CD14-positive monocyte (primary cell): ENCODE measurements around the gene ADGRL4. TPM values are rescaled to one million over a fixed set of nuclear protein-coding genes. Genes with fewer than 3 reads are reported as not detected.

Experiments used
- DNase-seq, 3 donors: peaks; one replicate each; pipeline ENCODE4 v3.0.0-alpha.2; 2011 to 2022
- H2AFZ ChIP-seq: 2 replicates; pipeline ENCODE4 v1.6.0; 2012; ENCODE audit warnings: mild to moderate bottlenecking, low read depth, low read length, inconsistent platforms; ENCODE audit not compliant: insufficient read depth, poor library complexity, severe bottlenecking
- H3K27ac ChIP-seq, 2 donors: 1 replicate in 1 of 2; 2 replicates in 1 of 2; pipeline ENCODE4 v1.5.1; 2012 to 2013; ENCODE audit warnings: low read length in 2 of 2, control low read depth in 1 of 2, inconsistent platforms in 1 of 2, low read depth in 1 of 2, mild to moderate bottlenecking in 1 of 2
- H3K27me3 ChIP-seq, 2 donors: one replicate each; pipeline versions ENCODE4 v1.6.0 to v1.6.1; 2011 to 2013; ENCODE audit warnings: low read length in 2 of 2; ENCODE audit not compliant: control insufficient read depth in 2 of 2, insufficient read depth in 2 of 2
- H3K36me3 ChIP-seq, 2 donors: replicated peaks in 1 of 2; 1 replicate in 1 of 2; 2 replicates in 1 of 2; pipeline versions ENCODE4 v1.5.1 to v1.6.1; 2012 to 2013; ENCODE audit warnings: low read length in 2 of 2, control low read depth in 1 of 2, inconsistent platforms in 1 of 2, mild to moderate bottlenecking in 1 of 2; ENCODE audit not compliant: insufficient read depth in 2 of 2, control insufficient read depth in 1 of 2
- H3K4me1 ChIP-seq, 2 donors: 1 replicate in 1 of 2; 2 replicates in 1 of 2; pipeline versions ENCODE4 v1.5.1 to v1.6.1; 2012 to 2013; ENCODE audit warnings: low read length in 2 of 2, control low read depth in 1 of 2, inconsistent platforms in 1 of 2, mild to moderate bottlenecking in 1 of 2, moderate library complexity in 1 of 2; ENCODE audit not compliant: insufficient read depth in 2 of 2, control insufficient read depth in 1 of 2
- H3K4me2 ChIP-seq: replicated peaks from 2 replicates; pipeline ENCODE3; 2012; ENCODE audit warnings: low read length, moderate library complexity, mild to moderate bottlenecking; ENCODE audit not compliant: poor library complexity, severe bottlenecking; ENCODE audit errors: extremely low read depth
- H3K4me3 ChIP-seq, 3 experiments: fragments of 200-600 bp in 1 of 3; sonication (generic) in 1 of 3; replicated peaks in 1 of 3; 1 replicate in 2 of 3; 2 replicates in 1 of 3; pipeline ENCODE4 v1.5.1; 2011 to 2013; ENCODE audit warnings: low read length in 3 of 3, mild to moderate bottlenecking in 3 of 3, control low read depth in 2 of 3, low read depth in 2 of 3, inconsistent platforms in 1 of 3, moderate library complexity in 1 of 3
- H3K79me2 ChIP-seq: 2 replicates; pipeline ENCODE4 v1.6.0; 2012; ENCODE audit warnings: mild to moderate bottlenecking, control low read depth, inconsistent platforms, low read length, moderate library complexity; ENCODE audit not compliant: insufficient read depth
- H3K9ac ChIP-seq: 2 replicates; pipeline ENCODE4 v1.6.0; 2017; ENCODE audit warnings: low read length, mild to moderate bottlenecking; ENCODE audit not compliant: insufficient read depth, poor library complexity, severe bottlenecking
- H3K9me3 ChIP-seq, 2 donors: replicated peaks in 1 of 2; 1 replicate in 1 of 2; 2 replicates in 1 of 2; pipeline versions ENCODE4 v1.5.1 to v1.6.1; 2012 to 2013; ENCODE audit warnings: low read length in 2 of 2, control low read depth in 1 of 2; ENCODE audit not compliant: control insufficient read depth in 1 of 2, insufficient read depth in 1 of 2
- H4K20me1 ChIP-seq: 2 replicates; pipeline ENCODE4 v1.6.0; 2012; ENCODE audit warnings: mild to moderate bottlenecking, low read length, control low read depth, moderate library complexity; ENCODE audit not compliant: insufficient read depth
- H3K27ac Mint-ChIP-seq, 7 donors: one replicate each; pipeline ENCODE4 v1.8.0; 2020; ENCODE audit warnings: mild to moderate bottlenecking in 7 of 7, mixed read lengths in 7 of 7, moderate library complexity in 6 of 7, inconsistent platforms in 2 of 7
- H3K27me3 Mint-ChIP-seq, 3 donors: one replicate each; pipeline ENCODE4 v1.8.0; 2021 to 2022; ENCODE audit warnings: low read depth in 3 of 3, mild to moderate bottlenecking in 3 of 3, mixed read lengths in 3 of 3, moderate library complexity in 3 of 3, inconsistent platforms in 1 of 3
- H3K36me3 Mint-ChIP-seq, 2 donors: one replicate each; pipeline ENCODE4 v1.8.0; 2020; ENCODE audit warnings: mixed read lengths in 2 of 2, inconsistent platforms in 1 of 2, mild to moderate bottlenecking in 1 of 2
- H3K4me1 Mint-ChIP-seq: one replicate; pipeline ENCODE4 v1.8.0; 2020; ENCODE audit warnings: mild to moderate bottlenecking, mixed read lengths
- H3K4me3 Mint-ChIP-seq, 2 donors: one replicate each; pipeline ENCODE4 v1.8.0; 2020; ENCODE audit warnings: mild to moderate bottlenecking in 2 of 2, mixed read lengths in 2 of 2, moderate library complexity in 1 of 2
- H3K9me3 Mint-ChIP-seq, 7 donors: one replicate each; pipeline ENCODE4 v1.8.0; 2020 to 2022; ENCODE audit warnings: mixed read lengths in 7 of 7, mild to moderate bottlenecking in 6 of 7, moderate library complexity in 6 of 7, inconsistent platforms in 2 of 7
- CTCF ChIP-seq: fragments of 200-600 bp; IDR thresholded peaks from one replicate; pipeline ENCODE4 v1.8.0; 2022; ENCODE audit warnings: antibody characterized with exemption, mild to moderate bottlenecking
- WGBS: methylation state at CpG from one replicate; pipeline ENCODE4 v1.1.5; 2013; ENCODE audit warnings: missing lambda C conversion rate; ENCODE audit not compliant: insufficient coverage; 5-methylcytosine and 5-hydroxymethylcytosine counted together
- intact Hi-C, 2 donors: fragments of 100-400 bp; cut with micrococcal nuclease; formaldehyde crosslinking; loops; one replicate each; pipeline versions ENCODE4 v1.15.0 to v1.15.1; 2023
- polyA plus RNA-seq, 3 donors: library from polyadenylated mRNA; depleted of rRNA in 1 of 3; unstranded in 2 of 3; stranded (reverse) in 1 of 3; fragments of 300-500 nt in 2 of 3; fragments of >200 nt in 1 of 3; fragmentation: Illumina TruSeq in 2 of 3; gene quantifications; 1 replicate in 2 of 3; 2 replicates in 1 of 3; pipeline ENCODE4 v1.2.3, GENCODE V29; 2012 to 2021

The ADGRL4 gene
- polyA plus RNA-seq, 3 donors, result not detected

DNA sequence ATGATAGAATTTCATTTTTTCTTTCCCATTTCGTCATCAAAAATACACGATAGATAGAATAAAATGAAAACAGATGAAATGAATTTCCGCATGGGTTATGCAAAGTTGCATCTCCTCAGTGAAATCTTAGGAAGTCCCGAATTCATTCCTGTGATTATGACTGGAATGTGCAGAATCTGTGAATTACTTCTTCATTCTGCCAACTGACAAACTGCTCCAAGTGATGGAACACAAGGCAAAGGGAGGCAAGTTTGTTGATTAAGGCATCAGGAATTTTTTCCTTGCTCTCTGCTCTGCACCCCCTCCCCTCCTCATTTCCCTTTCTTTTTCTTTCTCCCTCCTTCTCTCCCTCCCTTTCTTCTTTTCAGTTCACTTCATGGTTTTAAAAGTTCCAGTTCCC lies 37.0 kb upstream of the ADGRL4 start:
- Mint-ChIP-seq H3K36me3 (no peaks in the 10 kb centered on the region), H3K4me3 (no peak overlapping the region), H3K27ac (no peak overlapping the region), H3K9me3 (peaks cover 0 to 3% (median 2%) of the 10 kb centered on the region in 7 donors), H3K4me1 (peaks cover 17% of the 10 kb centered on the region), H3K27me3 (peaks cover 0 to 1% (median 0%) of the 10 kb centered on the region in 3 donors)
- DNase-seq, result no peak
- H3K36me3 ChIP-seq, result no peaks in the 10 kb centered on the region
- no peak overlapping the region for H2AFZ ChIP-seq
- intact Hi-C loops, result no loop called here
- H4K20me1 ChIP-seq, result no peaks in the 10 kb centered on the region
- no peak for TF ChIP-seq CTCF
- H3K9me3 ChIP-seq, result no peaks in the 10 kb centered on the region
- no peak overlapping the region for H3K27ac ChIP-seq
- peaks cover 0 to 4% of the 10 kb centered on the region in 2 donors for H3K4me1 ChIP-seq
- H3K4me3 ChIP-seq, result no peak overlapping the region
- H3K27me3 ChIP-seq, result no peaks in the 10 kb centered on the region
- WGBS, result no CpG with 5 or more reads among the region's 4 CpGs
- no peak overlapping the region for H3K9ac ChIP-seq
- H3K79me2 ChIP-seq, result no peaks in the 10 kb centered on the region
- H3K4me2 ChIP-seq, result no peak overlapping the region

- WGBS, result no CpG with 5 or more reads among the region's 2 CpGs
Observed at GRCh38 chr1:79042539-79042938, 36.0 kb upstream of the ADGRL4 start.

More at GRCh38 chr1:79042539-79042938, 36.0 kb upstream of the ADGRL4 start:
- H3K9me3 Mint-ChIP-seq, result peaks cover 0 to 9% (median 8%) of the 10 kb centered on the region in 7 donors
- peaks cover 0 to 1% (median 0%) of the 10 kb centered on the region in 3 donors for H3K27me3 Mint-ChIP-seq
- H4K20me1 ChIP-seq, result no peaks in the 10 kb centered on the region
- H2AFZ ChIP-seq, result no peak overlapping the region
- H3K9me3 ChIP-seq, result peaks cover 0 to 6% of the 10 kb centered on the region in 2 donors
- no peak for DNase-seq
- no peaks in the 10 kb centered on the region for H3K36me3 Mint-ChIP-seq
- no peak overlapping the region for H3K4me3 Mint-ChIP-seq
- H3K4me2 ChIP-seq, result no peak overlapping the region
- H3K9ac ChIP-seq, result no peak overlapping the region
- peaks cover 0 to 4% of the 10 kb centered on the region in 2 donors for H3K4me1 ChIP-seq
- peaks cover 17% of the 10 kb centered on the region for H3K4me1 Mint-ChIP-seq
- H3K27ac Mint-ChIP-seq, result peak overlapping the region in 2 of 7 donors; percentile 58 to 66
- no peak for TF ChIP-seq CTCF
- no peaks in the 10 kb centered on the region for H3K27me3 ChIP-seq
- intact Hi-C loops, result no loop called here
- H3K79me2 ChIP-seq, result no peaks in the 10 kb centered on the region
- no peak overlapping the region for H3K4me3 ChIP-seq
- H3K27ac ChIP-seq, result no peak overlapping the region
- no peaks in the 10 kb centered on the region for H3K36me3 ChIP-seq
